Measurements from ENCODE around the gene MRGPRX2.
A peak's percentile ranks its signal among the peaks of the same experiment; 100 is the strongest.

DNA sequence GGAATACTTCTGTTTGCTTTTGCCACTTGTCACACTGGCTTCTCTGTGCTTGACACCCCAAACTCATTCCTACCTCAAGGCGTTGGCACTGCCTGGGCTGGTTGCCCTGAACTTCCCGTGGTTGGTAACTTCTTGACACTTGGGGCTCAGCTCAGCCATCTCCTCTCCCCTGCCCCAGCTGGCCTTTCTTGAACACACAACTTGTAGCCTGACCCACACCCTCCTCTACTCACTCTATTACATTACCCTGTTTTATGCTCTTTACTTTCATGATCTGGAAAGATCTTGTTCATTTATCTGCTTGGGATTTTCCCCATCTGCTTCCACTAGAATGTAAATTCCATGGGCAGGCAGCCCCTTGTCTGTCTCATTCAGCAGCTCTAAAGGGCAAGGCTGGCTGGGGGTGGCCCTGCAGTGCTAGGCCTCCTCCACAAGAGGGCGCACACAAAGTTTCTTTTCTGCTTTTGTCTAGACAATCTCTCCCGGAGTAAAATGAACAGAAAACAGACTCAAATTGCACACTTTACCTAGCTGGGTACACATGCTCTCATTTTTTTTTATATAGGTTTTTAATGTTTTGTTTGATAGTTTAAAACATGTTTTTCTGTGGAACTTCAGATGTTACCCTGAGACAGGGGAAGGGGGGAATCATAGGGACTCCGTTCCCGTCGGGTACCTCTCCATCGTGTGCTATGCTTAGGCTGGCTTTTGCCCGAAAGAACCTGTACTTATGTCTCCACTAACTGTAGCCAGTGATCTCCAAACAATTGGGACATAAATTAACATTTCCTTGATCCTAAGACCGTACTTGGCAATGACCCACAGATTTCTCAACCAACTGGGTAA, 16.4 kb upstream of the MRGPRX2 start:
- TF ChIP-seq, protein P1, sequence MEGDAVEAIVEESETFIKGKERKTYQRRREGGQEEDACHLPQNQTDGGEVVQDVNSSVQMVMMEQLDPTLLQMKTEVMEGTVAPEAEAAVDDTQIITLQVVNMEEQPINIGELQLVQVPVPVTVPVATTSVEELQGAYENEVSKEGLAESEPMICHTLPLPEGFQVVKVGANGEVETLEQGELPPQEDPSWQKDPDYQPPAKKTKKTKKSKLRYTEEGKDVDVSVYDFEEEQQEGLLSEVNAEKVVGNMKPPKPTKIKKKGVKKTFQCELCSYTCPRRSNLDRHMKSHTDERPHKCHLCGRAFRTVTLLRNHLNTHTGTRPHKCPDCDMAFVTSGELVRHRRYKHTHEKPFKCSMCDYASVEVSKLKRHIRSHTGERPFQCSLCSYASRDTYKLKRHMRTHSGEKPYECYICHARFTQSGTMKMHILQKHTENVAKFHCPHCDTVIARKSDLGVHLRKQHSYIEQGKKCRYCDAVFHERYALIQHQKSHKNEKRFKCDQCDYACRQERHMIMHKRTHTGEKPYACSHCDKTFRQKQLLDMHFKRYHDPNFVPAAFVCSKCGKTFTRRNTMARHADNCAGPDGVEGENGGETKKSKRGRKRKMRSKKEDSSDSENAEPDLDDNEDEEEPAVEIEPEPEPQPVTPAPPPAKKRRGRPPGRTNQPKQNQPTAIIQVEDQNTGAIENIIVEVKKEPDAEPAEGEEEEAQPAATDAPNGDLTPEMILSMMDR (IDR thresholded peaks at IDR 0.05), result peak; percentile 27 to 59 (median 30)
- TF ChIP-seq EP300 (IDR thresholded peaks at IDR 0.05), result no peak
